HG03025 (cell line): ENCODE measurements around the gene CCDC181.
"Not testable (repeated sequence)": the region's sequence is repeated elsewhere in the genome, so short reads cannot be mapped to it uniquely, and the experiment has no call there.

Experiments
- ATAC-seq: cut with Tn5 transposase; IDR thresholded peaks from one replicate; pipeline ENCODE4 v1.9.1; 2021; ENCODE audit warnings: mild to moderate bottlenecking, moderate library complexity; ENCODE audit not compliant: unreplicated experiment, low FRiP score

CCDC181 gene

DNA sequence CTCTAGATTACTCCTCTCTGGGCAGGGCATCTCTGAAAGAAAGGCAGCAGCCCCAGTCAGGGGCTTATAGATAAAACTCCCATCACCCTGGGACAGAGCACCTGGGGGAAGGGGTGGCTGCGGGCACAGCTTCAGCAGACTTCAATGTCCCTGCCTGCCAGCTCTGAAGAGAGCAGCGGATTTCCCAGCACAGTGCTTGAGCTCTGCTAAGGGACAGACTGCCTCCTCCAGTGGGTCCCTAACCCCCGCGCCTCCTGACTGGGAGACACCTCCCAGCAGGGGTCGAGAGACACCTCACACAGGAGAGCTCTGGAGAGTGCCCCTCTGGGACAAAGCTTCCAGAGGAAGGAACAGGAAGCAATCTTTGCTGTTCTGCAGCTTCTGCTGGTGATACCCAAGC is 18.9 kb downstream of the CCDC181 start:
- not testable (repeated sequence) for ATAC-seq

DNA sequence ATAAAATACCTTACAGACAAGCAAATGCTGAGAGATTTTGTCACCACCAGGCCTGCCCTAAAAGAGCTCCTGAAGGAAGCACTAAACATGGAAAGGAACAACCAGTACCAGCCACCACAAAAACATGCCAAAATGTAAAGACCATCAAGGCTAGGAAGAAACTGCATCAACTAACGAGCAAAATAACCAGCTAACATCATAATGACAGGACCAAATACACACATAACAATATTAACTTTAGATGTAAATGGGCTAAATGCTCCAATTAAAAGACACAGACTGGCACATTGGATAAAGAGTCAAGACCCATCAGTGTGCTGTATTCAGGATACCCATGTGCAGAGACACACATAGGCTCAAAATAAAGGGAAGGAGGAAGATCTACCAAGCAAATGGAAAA is 24.7 kb downstream of the CCDC181 start:
- ATAC-seq: not testable (repeated sequence)

DNA sequence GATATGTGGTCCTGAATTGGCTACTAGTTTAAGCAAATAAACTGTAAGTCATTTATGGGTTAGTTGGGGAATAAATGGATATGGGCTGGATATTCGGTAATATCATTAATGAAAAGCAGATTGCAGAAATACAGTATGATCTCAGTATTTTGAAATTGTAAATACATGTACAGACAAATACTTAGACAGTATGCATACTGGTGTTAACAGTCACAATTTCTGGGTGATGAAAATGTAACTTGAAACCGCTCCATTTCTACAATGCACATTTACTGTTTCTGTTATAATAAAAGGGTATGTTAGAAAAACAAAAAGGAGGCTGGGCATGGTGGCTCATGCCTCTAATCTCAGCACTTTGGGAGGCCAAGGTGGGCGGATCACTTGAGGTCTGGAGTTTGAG is 31.3 kb downstream of the CCDC181 start:
- ATAC-seq: no peak

DNA sequence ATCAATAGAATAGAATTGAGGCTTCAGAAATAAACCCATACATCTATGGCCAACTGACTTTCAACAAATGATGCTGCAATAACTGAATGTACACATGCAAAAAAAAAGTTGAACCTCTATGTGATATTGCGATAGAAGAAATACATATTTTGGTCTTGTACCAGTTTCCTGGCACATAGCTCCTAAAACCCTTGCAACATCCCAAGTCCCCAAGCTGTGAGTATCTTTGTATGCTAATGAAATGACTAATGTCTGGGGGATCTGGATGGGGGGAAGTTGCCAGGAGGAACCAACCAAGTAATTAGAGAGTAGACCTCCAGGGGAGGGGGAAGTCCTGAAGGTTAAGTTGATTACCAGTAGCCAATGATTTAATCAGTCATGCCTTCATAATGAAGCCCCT is 34.9 kb downstream of the CCDC181 start:
- no peak for ATAC-seq

DNA sequence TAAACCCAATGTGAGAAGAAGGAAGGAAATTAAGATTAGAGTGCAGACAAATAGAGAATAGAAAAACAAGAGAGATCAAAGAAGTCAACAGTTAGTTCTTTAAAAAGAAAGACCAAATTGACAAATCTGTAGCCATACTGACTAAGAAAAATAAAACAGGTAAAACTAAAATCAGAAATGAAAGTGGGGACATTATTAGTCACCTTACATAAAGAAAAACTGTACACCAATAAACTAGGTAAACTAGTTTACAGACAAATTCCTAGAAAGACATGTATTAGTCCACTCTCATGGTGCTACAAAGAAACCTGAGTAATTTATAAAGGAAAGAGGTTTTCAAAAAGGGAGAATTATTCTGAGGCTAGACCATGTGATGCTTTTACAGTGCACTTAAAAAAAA is 37.0 kb downstream of the CCDC181 start:
- ATAC-seq: peak; percentile 39

DNA sequence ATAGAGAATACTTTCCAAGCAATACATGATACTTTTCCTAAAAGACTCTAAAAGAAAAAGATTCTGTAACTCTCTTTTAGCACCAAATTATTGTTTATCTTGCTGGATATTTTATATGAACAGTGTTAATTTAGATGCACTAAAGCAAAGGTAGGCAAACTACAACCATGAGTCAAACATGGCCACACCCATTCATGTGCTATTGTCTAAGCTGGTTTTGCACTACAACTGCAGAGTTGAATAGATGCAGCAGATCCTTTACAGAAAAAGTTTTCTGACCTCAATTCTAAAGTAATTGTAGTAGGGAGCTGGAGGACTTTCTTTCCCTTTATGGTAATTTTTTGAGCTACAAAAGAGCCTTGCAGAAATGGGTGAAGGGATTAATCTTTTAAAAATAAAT is 39.9 kb downstream of the CCDC181 start:
- ATAC-seq: no peak

DNA sequence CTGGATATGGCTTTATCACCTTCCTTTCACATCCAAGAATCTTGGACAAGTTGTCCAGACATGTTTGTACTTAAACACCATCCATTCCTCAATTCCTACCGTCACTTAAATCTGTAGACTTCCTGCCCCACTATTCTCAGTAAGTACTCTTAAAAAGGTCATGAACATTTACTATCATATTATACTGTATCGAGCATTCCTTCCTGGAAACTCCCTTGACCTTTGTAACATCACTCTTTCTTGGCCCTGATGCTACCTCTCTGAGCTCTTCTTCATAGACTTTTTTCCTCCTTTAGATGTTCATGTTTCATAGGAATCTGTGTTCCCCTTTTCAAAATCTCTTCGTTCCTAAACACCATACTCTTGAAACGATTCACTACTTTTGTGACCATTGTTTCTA is 43.8 kb downstream of the CCDC181 start:
- no peak for ATAC-seq

DNA sequence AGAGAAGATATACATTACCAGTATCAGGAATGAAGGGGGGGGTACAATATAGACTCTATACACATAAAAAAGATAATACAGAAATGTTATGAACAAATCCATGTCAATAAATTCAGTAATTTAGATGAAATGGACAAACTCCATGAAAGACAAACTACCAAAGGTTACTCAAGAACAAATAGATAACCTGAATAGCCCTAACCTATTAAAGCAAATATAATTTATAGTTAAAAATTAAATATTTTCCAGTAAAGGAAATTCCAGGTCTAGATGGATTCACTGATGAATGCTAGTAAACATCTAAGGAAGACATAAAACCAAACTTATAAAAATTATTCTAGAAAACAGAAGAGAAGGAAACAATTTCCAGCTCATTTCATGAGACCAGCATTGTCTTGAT is 46.1 kb downstream of the CCDC181 start:
- ATAC-seq: no peak

DNA sequence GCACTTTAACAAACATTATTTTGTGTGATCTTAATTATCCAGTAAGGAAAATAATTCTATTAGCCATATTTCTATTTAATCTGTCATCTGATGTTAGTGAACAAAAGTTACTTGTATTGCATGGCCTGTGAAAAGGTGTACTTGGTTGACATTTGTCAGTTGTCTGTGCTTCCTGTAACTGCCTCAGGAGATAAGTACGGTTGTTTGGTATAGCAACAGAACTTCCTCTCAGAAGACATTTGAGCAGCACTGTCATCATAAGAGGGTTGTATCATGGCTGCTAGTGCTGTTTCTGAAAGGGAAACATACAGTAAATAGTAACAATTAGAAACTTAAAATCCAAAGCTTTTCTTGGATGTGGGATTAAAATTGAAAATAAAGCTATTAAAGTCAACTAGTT is 55.9 kb downstream of the CCDC181 start:
- ATAC-seq: no peak

DNA sequence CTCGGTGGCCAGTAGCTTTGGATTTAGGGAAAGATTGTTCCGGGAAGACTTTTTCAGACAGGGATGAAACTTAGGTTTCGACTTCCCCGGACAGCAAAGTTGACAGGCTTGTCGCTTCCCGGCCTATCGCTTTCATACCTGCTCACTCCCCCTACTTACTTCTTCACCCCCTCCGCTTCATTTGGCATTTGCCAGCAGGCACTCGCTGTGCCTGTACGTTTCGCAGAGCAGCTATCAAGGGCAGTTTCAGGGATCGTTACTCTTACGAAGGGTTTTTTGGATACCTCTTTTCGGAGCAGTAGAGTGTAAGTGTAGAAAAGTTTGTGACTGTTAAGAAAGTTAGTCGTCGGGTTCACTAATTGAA is 58.9 kb downstream of the CCDC181 start:
- no peak for ATAC-seq

DNA sequence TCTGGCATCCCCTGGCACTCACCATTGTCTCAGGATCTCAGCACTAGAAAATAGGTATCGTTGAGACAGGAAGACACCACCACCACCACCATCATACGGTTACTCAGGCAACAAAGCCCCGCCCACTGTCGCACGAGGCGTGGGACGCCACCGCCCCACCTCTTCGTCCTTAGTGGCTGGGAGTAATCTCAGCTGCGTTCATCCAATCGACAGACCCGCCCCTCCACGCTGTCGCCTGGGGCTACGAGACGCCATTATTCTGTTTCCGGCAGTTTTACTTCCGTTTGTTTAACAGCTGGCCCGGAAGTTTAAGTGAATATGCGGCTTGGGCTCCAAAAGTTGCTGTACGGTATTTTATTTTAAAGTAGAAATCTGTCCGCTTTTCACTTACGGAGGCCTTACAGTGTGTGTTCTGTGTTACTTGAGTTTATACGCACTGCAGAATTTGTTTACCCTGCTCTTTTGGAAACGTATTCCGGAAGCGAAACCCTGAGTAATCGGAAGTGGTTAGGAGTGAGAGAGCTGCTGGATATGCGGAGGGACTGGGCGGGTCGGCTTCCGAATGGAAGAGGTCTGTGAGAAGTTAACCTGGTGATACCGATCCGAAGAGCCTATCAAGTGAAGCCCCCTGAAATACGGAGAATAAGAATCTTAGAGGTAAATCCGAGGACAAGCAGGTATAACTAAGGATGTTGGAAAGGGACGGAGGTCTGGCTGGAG is 59.4 kb downstream of the CCDC181 start, which contains the start of the genes BLZF1 and NME7:
BLZF1 (plus strand) TSS at position 510 of the 720 bp plus-strand sequence. CDS start 1,328 bp downstream, outside the sequence.
NME7 (minus strand) TSS at position 112 of the 720 bp plus-strand sequence; CDS start at position 25, 87 bp downstream.
- ATAC-seq: peak; percentile 99

DNA sequence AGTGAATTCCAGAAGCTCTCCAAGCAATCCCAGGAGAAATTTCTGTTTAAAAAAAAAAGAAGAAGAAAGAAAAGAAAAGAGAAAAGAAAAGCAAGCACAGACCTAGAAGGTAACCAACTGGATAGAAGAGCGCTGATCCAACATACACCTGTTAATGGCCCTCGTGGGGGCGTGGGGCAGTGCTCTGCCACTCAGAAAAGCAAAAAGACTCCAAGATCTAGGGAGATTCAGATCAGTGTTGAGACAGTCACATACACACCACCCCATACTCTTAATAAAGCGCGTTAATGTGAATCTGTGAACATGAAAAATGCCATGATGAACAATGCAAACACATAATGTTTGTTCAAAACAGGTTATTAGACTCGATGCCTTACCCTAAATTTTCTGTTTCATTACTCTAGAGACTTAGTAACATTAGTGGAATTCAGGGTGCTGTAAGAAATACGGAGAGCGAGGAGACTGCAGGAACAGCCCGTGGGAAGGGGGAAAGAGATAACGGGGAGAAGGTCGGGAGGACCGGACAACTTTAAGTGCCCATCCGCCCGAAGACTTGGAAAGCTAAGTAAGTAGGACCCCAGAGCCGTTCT is 60.1 kb downstream of the CCDC181 start:
- ATAC-seq: no peak

DNA sequence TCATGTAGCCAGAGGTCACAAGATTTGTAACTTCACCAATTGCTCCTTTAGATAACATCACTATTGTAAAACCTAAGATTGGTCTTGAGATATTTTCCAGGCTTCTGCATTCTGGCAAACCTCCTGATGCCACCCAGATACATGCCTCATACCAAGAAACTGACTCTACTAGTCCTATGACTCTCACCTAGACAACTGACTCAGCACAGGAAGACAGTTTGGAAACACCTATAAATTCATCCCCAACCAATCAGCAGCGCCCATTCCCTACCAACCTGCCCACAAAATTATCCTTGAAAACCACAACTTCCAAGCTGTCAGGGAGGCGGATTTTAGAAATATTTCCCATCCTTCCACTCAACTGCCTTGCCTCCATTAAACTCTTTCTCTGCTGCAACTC is 62.3 kb downstream of the CCDC181 start:
- ATAC-seq: no peak

DNA sequence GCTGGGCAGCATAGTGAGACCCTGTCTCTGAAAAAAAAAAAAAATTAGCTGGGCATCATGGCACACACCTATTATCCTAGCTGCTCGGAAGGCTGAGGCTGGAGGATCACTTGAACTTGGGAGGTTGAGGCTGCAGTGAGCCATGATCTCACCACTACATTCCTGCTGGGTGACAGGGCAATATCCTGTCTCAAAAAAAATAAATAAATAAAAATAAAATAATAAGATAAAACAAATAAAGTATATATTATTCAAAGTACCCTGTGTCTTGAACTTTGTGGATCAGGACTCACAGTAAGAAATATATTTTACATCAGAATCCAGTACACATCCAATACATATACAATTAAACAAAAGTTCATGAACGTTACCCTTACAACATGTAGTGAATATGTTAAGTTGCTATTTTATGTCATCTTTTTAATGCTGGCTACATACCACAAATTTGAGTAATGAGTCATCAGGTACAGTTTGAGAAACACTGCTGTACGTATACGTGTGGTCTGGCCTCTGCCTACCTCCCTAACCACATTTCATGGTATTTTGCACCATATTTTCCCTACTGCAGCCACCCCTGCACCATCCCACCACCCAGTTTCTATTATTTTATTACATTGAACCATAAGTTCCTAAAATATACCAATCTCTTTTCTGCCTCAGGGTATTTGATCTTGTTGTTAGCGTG is 64.1 kb downstream of the CCDC181 start:
- ATAC-seq: no peak

DNA sequence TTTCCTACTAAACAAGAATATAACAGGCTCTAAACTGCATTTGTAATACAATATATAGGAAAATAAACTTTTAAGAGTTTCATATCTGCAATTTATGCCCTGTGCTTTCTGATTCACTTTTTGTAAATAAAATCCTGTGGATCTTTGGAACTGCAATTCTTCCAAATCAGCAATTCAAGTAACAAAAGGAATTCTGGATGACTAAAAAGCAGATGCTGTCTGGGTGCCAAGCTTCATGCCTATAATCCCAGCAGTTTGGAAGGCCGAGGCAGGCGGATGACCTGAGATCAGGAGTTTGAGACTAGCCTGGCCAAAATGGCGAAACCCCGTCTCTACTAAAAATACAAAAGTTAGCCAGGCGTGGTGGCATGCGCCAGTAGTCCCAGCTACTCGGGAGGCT is 66.0 kb downstream of the CCDC181 start:
- ATAC-seq: no peak

DNA sequence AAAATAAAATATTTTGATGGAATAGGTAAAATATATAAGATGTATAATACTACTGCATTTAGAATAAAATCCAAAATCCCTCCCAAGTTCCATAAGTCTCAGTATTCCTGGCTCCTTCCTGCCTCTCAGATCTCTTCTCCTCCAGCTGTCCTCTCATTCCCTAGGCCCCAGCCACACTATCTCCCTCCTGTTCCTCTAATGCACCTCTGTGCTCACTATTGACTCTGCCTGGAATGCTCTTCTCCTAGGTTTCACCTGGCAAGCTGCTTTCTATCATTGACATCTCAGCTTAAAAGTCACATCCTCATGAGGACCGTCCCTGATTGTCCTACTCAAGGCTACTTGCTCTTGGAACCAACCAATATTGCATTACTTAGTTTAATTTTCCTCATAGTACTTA is 66.9 kb downstream of the CCDC181 start:
- no peak for ATAC-seq

DNA sequence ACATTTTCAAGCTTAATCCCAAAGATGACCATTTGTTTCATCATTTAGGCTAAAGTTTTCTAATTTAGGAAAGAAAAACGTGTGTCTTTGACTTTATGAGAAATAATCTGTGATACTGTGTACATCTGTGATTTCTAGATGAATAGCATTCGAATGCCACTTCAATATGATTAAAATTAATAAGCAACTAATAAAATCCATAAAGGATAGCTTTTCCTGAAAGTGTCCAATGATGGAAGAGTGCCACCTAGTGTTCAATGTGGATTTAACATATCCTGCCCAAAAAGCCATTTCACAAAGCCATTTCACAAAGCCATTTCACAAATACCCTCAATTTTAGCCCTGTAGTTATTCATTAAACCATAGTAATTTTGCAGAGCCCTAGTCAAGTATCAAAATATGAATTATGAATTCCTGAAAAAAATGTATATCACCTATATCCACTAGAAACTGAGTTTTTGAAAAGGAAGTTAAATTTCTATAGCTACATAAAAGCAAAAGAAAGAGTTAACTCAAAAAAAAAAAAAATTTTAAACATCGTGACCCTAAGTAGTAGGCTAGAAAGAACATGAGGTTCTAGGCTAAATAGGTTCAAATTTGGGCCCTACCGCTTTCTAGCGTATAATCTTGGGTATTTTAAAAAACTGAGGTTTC is 78.8 kb downstream of the CCDC181 start:
- ATAC-seq: no peak

DNA sequence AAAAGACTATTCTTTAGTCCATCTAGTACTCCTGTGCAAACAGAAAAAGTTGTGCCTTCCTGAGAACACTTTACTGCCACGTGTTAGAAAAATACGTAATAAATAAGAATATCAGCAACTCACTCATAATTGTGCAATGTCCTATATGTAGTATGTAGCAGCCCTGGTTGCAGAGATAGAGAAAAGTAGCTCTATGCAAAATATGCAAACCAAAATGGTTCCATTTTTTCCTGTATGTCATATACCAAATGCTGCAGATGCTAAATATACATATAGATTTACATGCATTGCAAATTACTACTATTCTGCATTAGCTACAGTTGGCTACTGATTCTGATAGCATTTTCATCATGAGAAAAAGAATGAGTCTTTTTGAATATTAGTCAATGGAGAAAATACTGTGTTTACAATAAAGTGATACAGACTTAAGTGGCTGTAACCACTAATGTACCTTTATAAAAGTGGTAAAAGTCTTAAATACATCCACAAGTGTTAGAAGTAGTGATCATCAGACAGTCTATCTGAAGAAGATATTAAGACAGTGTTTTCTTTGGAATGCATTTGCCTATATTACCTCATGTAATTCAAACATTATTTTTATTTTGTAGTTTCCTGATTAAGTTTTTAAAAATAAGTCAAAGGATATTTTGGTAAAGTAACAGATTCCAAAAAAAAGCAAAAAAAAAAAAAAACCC is 79.4 kb downstream of the CCDC181 start:
- ATAC-seq: no peak

DNA sequence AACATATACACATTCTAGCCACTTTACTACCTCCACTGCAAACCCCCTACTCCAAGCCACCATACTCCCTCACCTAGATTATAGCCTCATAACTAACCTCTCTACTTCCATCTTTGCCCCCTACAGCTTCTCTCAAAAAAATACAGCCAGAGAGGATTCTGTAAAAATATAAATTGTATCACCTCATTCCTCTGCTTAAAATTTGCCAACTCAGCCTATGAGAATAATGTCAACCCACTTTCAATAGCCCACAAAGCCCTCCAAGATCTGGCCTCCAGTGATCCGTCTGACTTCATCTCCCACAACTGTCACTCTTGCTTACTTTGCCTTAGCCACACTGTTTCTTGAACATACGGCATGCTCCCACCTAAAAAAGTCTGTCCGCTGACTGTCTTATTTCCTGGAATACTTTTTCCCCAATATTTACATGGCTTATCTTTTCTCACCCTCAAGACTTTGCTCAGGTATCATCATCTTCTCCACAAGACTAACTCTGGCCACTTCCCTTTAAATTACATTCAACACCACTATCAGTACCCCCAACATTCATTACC is 81.2 kb downstream of the CCDC181 start:
- ATAC-seq: no peak

DNA sequence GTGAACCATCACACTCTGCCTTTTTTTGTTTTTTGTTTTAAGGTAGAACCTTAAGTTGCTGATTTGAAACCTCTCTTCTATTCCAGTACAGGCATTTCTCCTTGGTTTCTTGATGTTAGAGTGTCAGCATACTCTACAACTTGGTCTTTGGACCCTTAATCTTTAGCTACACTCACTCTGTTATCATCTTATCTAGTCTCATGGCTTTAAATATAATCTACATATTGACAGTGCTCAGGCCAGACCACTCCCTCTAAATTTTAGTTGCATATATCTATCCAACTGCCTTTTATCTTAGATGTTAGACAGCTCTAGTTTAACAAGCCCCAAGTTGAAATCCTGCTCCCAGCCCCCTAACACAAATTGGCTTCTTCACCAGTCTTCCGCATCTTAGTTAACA is 81.8 kb downstream of the CCDC181 start:
- no peak for ATAC-seq
